Choroid plexus epithelial cell (primary cell): Measurements from ENCODE around the gene CRYBG3.

Experiments
- DNase-seq: peaks from one replicate; pipeline ENCODE4 v3.0.0-alpha.2; 2010; ENCODE audit warnings: low read depth
- H3K4me3 ChIP-seq: 2 replicates; pipeline ENCODE4 v1.5.1; 2011; ENCODE audit warnings: low read depth, mild to moderate bottlenecking, control low read depth, low read length, moderate library complexity
- CTCF ChIP-seq: conservative IDR thresholded peaks from 2 replicates; pipeline ENCODE4 v1.5.1; 2011; ENCODE audit warnings: low read depth, mild to moderate bottlenecking, control low read depth, inconsistent platforms, low read length, moderate library complexity

The CRYBG3 gene

GRCh38 chr3:97872525-97873042, 50.8 kb downstream of the CRYBG3 start:
- peak; percentile 12 for DNase-seq
- no peak overlapping the region for H3K4me3 ChIP-seq
- no peak for TF ChIP-seq CTCF

- no peak overlapping the region for H3K4me3 ChIP-seq
- peak; percentile 65 for DNase-seq
- TF ChIP-seq CTCF, result no peak
Observed at GRCh38 chr3:97880267-97880666, 58.5 kb downstream of the CRYBG3 start.

GRCh38 chr3:97882975-97883598, 61.3 kb downstream of the CRYBG3 start:
- no peak overlapping the region for H3K4me3 ChIP-seq
- TF ChIP-seq CTCF, result no peak
- DNase-seq, result peak; percentile 82

- DNase-seq, result no peak
- no peak for TF ChIP-seq CTCF
- H3K4me3 ChIP-seq, result no peak overlapping the region
Observed at GRCh38 chr3:97883736-97884135, 61.9 kb downstream of the CRYBG3 start.

GRCh38 chr3:97884586-97885123, 62.8 kb downstream of the CRYBG3 start:
- no peak for TF ChIP-seq CTCF
- H3K4me3 ChIP-seq, result no peak overlapping the region
- DNase-seq, result no peak

GRCh38 chr3:97885931-97886824, 64.4 kb downstream of the CRYBG3 start:
- DNase-seq, result no peak
- H3K4me3 ChIP-seq, result no peak overlapping the region
- TF ChIP-seq CTCF, result no peak
